Suppressor macrophage treated with lipopolysaccharide for 4 hours (primary cell): ENCODE results near the gene FOS.
"Not testable (repeated sequence)": the region's sequence is repeated elsewhere in the genome, so short reads cannot be mapped to it uniquely, and the experiment has no call there.

Experiments
- DNase-seq: peaks from one replicate; pipeline ENCODE4 v3.0.0-alpha.2; 2020

The FOS gene

GRCh38 chr14:75277815-75278421, 710 bp upstream of the FOS start:
- no peak for DNase-seq

GRCh38 chr14:75279153-75279762, 630 bp downstream of the FOS start:
- peak; percentile 80 for DNase-seq

- DNase-seq: no peak
Observed at GRCh38 chr14:75279763-75280290, 1.2 kb downstream of the FOS start.

GRCh38 chr14:75280291-75280830, 1.7 kb downstream of the FOS start:
- no peak for DNase-seq

- no peak for DNase-seq
Observed at GRCh38 chr14:75280831-75281653, 2.4 kb downstream of the FOS start.

DNA sequence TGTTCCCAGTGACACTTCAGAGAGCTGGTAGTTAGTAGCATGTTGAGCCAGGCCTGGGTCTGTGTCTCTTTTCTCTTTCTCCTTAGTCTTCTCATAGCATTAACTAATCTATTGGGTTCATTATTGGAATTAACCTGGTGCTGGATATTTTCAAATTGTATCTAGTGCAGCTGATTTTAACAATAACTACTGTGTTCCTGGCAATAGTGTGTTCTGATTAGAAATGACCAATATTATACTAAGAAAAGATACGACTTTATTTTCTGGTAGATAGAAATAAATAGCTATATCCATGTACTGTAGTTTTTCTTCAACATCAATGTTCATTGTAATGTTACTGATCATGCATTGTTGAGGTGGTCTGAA, 3.0 kb downstream of the FOS start:
- no peak for DNase-seq

GRCh38 chr14:75282170-75282554, 3.5 kb downstream of the FOS start:
- no peak for DNase-seq

DNA sequence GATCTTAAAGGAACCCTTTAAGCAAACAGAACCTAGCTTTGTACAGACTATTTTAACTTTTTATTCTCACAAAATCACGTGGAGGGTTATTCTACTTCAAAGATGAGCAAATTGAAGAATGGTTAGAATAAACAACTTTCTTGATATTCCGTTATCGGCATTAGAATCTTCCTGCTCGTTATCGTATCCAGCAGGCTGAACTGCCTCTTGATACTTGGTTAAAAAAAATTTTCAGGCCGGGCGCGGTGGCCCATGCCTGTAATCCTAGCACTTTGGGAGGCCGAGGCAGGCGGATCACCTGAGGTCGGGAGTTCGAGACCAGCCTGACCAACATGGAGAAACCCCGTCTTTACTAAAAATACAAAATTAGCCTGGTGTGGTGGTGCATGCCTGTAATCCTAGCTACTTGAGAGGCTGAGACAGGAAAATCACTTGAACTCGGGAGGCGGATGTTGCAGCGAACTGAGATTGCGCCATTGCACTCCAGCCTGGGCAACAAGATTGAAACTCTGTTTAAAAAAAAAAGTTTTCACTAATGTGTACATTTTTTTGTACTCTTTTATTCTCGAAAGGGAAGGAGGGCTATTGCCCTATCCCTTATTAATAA, 4.0 kb downstream of the FOS start:
- not testable (repeated sequence) for DNase-seq

GRCh38 chr14:75283162-75283832, 4.7 kb downstream of the FOS start:
- peak; percentile 79 for DNase-seq

GRCh38 chr14:75283833-75284563, 5.4 kb downstream of the FOS start:
- peak; percentile 79 for DNase-seq

DNA sequence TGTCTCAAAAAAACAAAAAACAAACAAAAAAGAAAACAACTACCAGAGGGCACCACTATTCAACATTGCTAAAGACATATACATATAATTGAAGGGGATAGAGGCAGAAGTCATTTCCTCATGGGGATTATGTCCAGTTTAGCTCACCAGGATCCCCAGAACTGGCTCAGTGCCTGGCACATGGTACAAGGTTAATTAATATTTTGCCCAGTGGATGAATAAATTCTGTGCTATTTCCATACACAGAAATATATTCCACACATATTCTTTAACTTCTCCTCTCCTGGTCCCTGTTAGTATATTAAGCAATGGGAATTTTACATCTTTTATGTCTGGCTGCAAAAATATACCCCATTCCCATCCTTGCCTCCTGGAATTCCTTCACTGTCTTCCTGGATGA, 6.7 kb downstream of the FOS start:
- DNase-seq: no peak

DNA sequence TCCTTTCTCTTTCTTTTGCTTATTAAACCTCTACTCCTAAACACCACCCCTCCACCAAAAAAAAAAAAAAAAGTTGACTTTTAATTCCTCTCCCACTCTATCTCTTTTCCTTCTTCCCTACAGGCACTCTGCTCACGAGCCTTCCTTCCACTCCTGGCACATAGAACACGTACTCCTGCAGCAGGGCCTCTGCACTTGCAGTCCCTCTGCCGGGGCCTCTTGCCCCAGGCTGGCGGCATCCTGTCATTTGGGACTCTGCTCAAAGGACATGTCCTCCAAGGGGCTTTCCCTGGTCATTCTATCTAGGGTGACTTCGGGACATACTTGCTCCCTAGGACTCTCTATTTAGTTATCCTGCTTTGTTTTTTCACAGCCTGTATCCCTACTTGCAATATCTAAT, 7.7 kb downstream of the FOS start:
- DNase-seq: peak; percentile 70

DNA sequence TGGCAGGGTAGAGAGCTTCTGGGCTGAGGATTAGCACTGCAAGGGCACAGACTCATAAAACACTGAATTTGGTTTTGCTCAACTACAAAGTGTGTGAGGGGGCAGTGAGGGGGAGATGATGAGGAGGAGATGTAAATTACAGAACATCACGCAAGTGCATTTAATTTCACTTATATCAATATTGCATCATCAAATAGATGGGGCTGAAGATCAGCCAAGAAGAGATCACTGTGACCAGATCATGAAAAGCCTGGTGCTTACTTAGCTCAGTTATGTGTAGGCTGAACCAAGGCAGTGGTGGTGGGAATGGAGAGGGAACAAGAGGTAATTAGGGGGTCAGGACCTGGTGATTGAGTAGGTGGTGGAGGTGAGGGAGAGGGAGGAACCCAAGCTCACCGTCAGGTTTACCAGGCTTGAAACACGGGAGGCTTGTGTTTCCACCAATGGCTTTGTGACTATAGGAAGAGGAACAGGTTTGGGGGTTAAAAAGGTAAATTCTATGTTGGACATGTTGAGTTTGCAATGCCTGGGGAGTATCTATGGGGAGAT, 11.3 kb downstream of the FOS start:
- DNase-seq: no peak

DNA sequence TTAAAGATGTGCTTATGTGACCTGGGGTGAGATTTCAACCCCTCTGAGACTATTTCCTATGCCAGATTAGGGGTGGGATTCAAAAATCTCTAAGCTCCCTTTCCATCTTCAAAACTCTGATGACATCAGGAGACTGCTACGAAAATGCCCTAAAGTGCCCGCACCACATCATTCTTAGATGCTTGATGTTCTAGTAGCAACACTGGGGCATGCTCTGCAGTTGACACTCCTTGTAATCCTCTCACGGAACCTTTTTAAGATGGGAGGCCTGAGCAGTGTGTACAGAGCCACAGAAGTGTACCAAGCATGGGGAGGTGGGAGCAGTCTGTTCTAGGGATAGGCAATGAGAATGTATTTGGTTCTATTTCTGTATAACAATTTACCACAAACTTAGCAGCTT, 12.2 kb downstream of the FOS start:
- DNase-seq: no peak

DNA sequence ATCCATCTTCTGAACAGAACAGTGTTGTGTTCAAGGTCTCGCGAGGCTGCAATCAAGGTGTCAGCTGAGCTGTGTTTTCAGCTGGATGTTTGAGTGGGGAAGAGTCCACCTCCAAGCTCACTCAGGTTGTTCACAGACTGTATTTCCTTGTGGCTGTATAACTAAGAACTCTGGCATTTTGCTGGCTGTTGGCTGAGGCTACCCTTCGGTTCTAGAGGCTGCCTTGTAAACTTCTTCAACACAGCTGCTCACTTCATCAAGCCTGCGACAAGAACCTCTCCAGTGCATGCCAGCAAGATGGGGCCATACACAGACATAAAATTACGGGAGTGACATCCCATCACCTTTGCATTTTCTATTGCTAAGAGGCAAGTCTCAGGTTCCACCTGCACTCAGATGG, 12.7 kb downstream of the FOS start:
- no peak for DNase-seq

DNA sequence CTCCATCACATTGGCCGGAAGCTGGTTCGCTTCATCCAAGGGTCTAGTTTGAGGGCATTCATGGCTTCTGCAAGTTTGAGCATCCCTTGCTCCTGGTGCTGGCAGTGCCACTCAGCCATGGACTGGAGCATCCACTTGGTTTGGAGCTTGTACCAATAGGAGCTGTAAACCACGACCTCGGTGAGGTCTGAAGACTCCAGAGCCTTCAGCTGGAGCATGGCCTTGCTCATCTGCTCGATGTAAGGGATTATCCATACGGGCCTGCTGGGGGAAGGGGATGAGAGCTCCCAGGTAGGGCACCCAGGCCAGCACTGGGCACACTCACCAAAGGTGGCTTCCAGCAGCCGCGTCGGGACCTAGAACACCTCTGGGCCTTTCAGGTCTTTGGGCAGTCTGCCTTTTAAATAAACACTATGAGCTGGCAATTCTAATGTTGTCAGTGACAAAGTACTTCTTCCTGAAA, 13.5 kb downstream of the FOS start:
- DNase-seq: no peak

GRCh38 chr14:75292886-75293285, 14.3 kb downstream of the FOS start:
- DNase-seq: no peak

GRCh38 chr14:75293920-75294648, 15.5 kb downstream of the FOS start:
- DNase-seq: peak; percentile 97

- no peak for DNase-seq
Observed at GRCh38 chr14:75294649-75295033, 16.0 kb downstream of the FOS start.

GRCh38 chr14:75295061-75295461, 16.4 kb downstream of the FOS start:
- peak; percentile 45 for DNase-seq
